ENCODE results near the gene GRIK3. TPM values are rescaled to one million over a fixed set of nuclear protein-coding genes. Genes with fewer than 3 reads are reported as not detected.
A peak's percentile ranks its signal among the peaks of the same experiment; 100 is the strongest.

GRIK3 gene
- total and polyA plus RNA-seq, 2 experiments from 2014 or later: 0.31 to 2.9 TPM

DNA sequence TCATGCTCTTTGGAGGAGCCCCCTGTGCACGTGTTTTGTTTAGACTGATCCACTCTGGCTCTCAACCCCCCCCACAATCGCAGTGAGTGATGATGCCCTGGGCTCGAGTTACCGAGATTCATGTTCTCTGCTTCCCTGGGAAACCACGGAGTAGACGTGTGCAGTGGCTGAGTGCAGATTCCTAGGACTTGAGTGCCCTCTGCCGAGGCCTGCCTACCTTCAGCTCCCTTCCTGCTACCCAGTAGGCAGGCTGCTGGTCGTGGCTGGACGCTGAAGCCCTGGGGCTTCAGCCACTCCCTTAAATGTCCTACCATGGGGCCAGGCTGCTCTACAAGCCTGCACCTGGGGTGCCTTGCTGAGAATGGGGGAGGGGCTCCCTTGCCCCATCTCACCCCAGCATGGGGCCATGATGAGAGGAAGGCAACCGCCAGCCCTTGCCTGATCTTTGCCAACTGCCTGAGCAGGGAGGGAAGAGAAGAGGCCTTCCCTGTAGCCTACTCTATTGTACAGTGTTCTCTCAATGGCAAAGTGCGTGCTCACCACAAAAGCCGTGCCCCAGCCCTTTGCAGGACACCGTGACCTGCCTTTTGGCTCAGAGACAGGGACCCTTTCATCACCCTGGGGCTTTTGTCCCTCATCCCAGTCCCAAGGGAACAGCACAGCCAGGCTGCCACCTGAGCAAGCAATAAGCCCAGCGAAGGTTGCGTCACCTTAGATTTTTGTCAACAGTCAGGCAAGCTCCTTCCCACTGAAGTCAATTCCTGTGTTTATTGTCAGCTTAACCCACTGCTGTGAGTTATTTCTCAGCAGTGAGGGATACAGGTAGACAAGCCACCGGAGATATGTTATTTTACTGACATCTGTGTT, 4.1 kb upstream of the GRIK3 start:
- no peak overlapping the region for H3K27ac ChIP-seq (ENCODE audit: low read depth)
- H3K9me3 Mint-ChIP-seq: no peaks in the 10 kb centered on the region; the same call in 2 of the 3 replicates
- H3K9me2 ChIP-seq (ENCODE audit: insufficient read depth): no peaks in the 10 kb centered on the region
- TF ChIP-seq, protein P1, sequence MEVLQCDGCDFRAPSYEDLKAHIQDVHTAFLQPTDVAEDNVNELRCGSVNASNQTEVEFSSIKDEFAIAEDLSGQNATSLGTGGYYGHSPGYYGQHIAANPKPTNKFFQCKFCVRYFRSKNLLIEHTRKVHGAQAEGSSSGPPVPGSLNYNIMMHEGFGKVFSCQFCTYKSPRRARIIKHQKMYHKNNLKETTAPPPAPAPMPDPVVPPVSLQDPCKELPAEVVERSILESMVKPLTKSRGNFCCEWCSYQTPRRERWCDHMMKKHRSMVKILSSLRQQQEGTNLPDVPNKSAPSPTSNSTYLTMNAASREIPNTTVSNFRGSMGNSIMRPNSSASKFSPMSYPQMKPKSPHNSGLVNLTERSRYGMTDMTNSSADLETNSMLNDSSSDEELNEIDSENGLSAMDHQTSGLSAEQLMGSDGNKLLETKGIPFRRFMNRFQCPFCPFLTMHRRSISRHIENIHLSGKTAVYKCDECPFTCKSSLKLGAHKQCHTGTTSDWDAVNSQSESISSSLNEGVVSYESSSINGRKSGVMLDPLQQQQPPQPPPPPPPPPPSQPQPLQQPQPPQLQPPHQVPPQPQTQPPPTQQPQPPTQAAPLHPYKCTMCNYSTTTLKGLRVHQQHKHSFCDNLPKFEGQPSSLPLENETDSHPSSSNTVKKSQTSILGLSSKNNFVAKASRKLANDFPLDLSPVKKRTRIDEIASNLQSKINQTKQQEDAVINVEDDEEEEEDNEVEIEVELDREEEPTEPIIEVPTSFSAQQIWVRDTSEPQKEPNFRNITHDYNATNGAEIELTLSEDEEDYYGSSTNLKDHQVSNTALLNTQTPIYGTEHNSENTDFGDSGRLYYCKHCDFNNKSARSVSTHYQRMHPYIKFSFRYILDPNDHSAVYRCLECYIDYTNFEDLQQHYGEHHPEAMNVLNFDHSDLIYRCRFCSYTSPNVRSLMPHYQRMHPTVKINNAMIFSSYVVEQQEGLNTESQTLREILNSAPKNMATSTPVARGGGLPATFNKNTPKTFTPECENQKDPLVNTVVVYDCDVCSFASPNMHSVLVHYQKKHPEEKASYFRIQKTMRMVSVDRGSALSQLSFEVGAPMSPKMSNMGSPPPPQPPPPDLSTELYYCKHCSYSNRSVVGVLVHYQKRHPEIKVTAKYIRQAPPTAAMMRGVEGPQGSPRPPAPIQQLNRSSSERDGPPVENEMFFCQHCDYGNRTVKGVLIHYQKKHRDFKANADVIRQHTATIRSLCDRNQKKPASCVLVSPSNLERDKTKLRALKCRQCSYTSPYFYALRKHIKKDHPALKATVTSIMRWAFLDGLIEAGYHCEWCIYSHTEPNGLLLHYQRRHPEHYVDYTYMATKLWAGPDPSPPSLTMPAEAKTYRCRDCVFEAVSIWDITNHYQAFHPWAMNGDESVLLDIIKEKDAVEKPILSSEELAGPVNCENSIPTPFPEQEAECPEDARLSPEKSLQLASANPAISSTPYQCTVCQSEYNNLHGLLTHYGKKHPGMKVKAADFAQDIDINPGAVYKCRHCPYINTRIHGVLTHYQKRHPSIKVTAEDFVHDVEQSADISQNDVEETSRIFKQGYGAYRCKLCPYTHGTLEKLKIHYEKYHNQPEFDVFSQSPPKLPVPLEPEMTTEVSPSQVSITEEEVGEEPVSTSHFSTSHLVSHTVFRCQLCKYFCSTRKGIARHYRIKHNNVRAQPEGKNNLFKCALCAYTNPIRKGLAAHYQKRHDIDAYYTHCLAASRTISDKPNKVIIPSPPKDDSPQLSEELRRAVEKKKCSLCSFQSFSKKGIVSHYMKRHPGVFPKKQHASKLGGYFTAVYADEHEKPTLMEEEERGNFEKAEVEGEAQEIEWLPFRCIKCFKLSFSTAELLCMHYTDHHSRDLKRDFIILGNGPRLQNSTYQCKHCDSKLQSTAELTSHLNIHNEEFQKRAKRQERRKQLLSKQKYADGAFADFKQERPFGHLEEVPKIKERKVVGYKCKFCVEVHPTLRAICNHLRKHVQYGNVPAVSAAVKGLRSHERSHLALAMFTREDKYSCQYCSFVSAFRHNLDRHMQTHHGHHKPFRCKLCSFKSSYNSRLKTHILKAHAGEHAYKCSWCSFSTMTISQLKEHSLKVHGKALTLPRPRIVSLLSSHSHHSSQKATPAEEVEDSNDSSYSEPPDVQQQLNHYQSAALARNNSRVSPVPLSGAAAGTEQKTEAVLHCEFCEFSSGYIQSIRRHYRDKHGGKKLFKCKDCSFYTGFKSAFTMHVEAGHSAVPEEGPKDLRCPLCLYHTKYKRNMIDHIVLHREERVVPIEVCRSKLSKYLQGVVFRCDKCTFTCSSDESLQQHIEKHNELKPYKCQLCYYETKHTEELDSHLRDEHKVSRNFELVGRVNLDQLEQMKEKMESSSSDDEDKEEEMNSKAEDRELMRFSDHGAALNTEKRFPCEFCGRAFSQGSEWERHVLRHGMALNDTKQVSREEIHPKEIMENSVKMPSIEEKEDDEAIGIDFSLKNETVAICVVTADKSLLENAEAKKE (CRISPR knock-in tag; IDR thresholded peaks at IDR 0.05): no peak
- TF ChIP-seq, protein P2, sequence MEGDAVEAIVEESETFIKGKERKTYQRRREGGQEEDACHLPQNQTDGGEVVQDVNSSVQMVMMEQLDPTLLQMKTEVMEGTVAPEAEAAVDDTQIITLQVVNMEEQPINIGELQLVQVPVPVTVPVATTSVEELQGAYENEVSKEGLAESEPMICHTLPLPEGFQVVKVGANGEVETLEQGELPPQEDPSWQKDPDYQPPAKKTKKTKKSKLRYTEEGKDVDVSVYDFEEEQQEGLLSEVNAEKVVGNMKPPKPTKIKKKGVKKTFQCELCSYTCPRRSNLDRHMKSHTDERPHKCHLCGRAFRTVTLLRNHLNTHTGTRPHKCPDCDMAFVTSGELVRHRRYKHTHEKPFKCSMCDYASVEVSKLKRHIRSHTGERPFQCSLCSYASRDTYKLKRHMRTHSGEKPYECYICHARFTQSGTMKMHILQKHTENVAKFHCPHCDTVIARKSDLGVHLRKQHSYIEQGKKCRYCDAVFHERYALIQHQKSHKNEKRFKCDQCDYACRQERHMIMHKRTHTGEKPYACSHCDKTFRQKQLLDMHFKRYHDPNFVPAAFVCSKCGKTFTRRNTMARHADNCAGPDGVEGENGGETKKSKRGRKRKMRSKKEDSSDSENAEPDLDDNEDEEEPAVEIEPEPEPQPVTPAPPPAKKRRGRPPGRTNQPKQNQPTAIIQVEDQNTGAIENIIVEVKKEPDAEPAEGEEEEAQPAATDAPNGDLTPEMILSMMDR (conservative IDR thresholded peaks at IDR 0.05; ENCODE audit: low read depth in 2 of 2): peak in 1 of 2 experiments; percentile 62; a peak in 2 of 4 replicates
- H3K79me2 ChIP-seq (replicated peaks; ENCODE audit: insufficient read depth): no peaks in the 10 kb centered on the region
- H4K20me1 ChIP-seq (replicated peaks; ENCODE audit: insufficient read depth): no peaks in the 10 kb centered on the region
- H2AFZ ChIP-seq: peak overlapping the region; percentile 56; the same call in 1 of the 2 replicates
- H3K27ac Mint-ChIP-seq: 0 out of 2 replicates have a peak overlapping the region, but pooled peaks have one; percentile 59
- no peaks in the 10 kb centered on the region; the same call in 1 of the 2 replicates for H3K36me3 ChIP-seq (ENCODE audit: insufficient read depth)
- H3K4me1 ChIP-seq (ENCODE audit: insufficient read depth): peaks cover 78% of the 10 kb centered on the region
- H3K27me3 ChIP-seq (ENCODE audit: insufficient read depth): peaks cover 40% of the 10 kb centered on the region
- DNase-seq (ENCODE audit: low spot score): peak; percentile 63
- peaks cover 13% of the 10 kb centered on the region; the same call in 1 of the 2 replicates for H3F3A ChIP-seq (replicated peaks; ENCODE audit: low read depth)
- H3K27me3 Mint-ChIP-seq (ENCODE audit: insufficient read depth, low read depth, poor library complexity): peaks cover 33% of the 10 kb centered on the region
- ATAC-seq: peak; percentile 17
- H3K4me1 Mint-ChIP-seq: peaks cover 81% of the 10 kb centered on the region
- no peaks in the 10 kb centered on the region for H3K36me3 Mint-ChIP-seq (ENCODE audit: low read depth)
- peak overlapping the region; percentile 58 for H3K4me3 Mint-ChIP-seq
- H3K4me3 ChIP-seq: peak overlapping the region; percentile 43
- peak overlapping the region; percentile 97 for H3K4me2 ChIP-seq
